GM23338 (cell line): ENCODE results near the gene PLOD2. TPM values are rescaled to one million over a fixed set of nuclear protein-coding genes. Genes with fewer than 3 reads are reported as not detected.

ENCODE experiments used
- ATAC-seq: fragments of 200-7000 bp; cut with Tn5 transposase; 3 replicates; pipeline ENCODE4 v1.9.1; 2020
- DNase-seq: peaks from one replicate; pipeline ENCODE4 v3.0.0-alpha.2; 2015; ENCODE audit warnings: low spot score
- H2AFZ ChIP-seq: fragments of 200-600 bp; sonication (generic); 2 replicates; pipeline ENCODE4 v1.8.0; 2016; ENCODE audit warnings: antibody characterized with exemption, mild to moderate bottlenecking, moderate library complexity
- H3F3A ChIP-seq: fragments of 200-600 bp; sonication (generic); replicated peaks from 2 replicates; pipeline ENCODE4 v1.8.0; 2017; ENCODE audit warnings: antibody characterized with exemption, mixed run types, low read depth
- H3K27ac ChIP-seq: fragments of 200-600 bp; sonication (generic); 2 replicates; pipeline ENCODE4 v1.6.1; 2016; ENCODE audit warnings: low read depth
- H3K27me3 ChIP-seq: fragments of 200-600 bp; sonication (generic); 2 replicates; pipeline ENCODE4 v1.8.0; 2016; ENCODE audit warnings: mild to moderate bottlenecking, mixed run types, moderate library complexity; ENCODE audit not compliant: insufficient read depth
- H3K36me3 ChIP-seq: fragments of 200-600 bp; sonication (generic); 2 replicates; pipeline ENCODE4 v1.8.0; 2016; ENCODE audit warnings: mild to moderate bottlenecking; ENCODE audit not compliant: insufficient read depth
- H3K4me1 ChIP-seq: fragments of 200-600 bp; sonication (generic); 2 replicates; pipeline ENCODE4 v1.8.0; 2016; ENCODE audit warnings: mild to moderate bottlenecking, moderate library complexity; ENCODE audit not compliant: insufficient read depth
- H3K4me2 ChIP-seq: fragments of 200-600 bp; sonication (generic); 2 replicates; pipeline ENCODE4 v1.7.1; 2017; ENCODE audit warnings: mixed run types
- H3K4me3 ChIP-seq: fragments of 200-600 bp; sonication (generic); 2 replicates; pipeline ENCODE4 v1.6.1; 2016; ENCODE audit warnings: mixed run types
- H3K79me2 ChIP-seq: fragments of 200-600 bp; sonication (generic); replicated peaks from 2 replicates; pipeline ENCODE4 v1.8.0; 2017; ENCODE audit warnings: mild to moderate bottlenecking; ENCODE audit not compliant: insufficient read depth
- H3K9me2 ChIP-seq: fragments of 200-600 bp; sonication (generic); 2 replicates; pipeline ENCODE4 v1.8.0; 2017; ENCODE audit not compliant: insufficient read depth
- H4K20me1 ChIP-seq: fragments of 200-600 bp; sonication (generic); replicated peaks from 2 replicates; pipeline ENCODE4 v1.8.0; 2017; ENCODE audit warnings: mild to moderate bottlenecking; ENCODE audit not compliant: insufficient read depth
- H3K27ac Mint-ChIP-seq: 2 replicates; pipeline ENCODE4 v1.8.0; 2020; ENCODE audit warnings: inconsistent platforms, mild to moderate bottlenecking, moderate library complexity, mixed read lengths
- H3K27me3 Mint-ChIP-seq: 3 replicates; pipeline ENCODE4 v1.8.0; 2022; ENCODE audit warnings: low read depth, mild to moderate bottlenecking, moderate library complexity, mixed read lengths, inconsistent platforms; ENCODE audit not compliant: insufficient read depth, poor library complexity
- H3K36me3 Mint-ChIP-seq: 3 replicates; pipeline ENCODE4 v1.8.0; 2021; ENCODE audit warnings: low read depth, mild to moderate bottlenecking, inconsistent platforms, moderate library complexity, mixed read lengths
- H3K4me1 Mint-ChIP-seq: 3 replicates; pipeline ENCODE4 v1.8.0; 2020; ENCODE audit warnings: mild to moderate bottlenecking, inconsistent platforms, mixed read lengths
- H3K4me3 Mint-ChIP-seq: 3 replicates; pipeline ENCODE4 v1.8.0; 2021; ENCODE audit warnings: moderate library complexity, mild to moderate bottlenecking, inconsistent platforms, mixed read lengths
- H3K9me3 Mint-ChIP-seq: 3 replicates; pipeline ENCODE4 v1.8.0; 2020; ENCODE audit warnings: moderate library complexity, mild to moderate bottlenecking, inconsistent platforms, mixed read lengths
- EZH2 ChIP-seq: fragments of 200-600 bp; sonication (generic); IDR thresholded peaks from one replicate; pipeline ENCODE4 v1.8.0; 2017; ENCODE audit warnings: antibody characterized with exemption, mild to moderate bottlenecking, low read depth; ENCODE audit not compliant: unreplicated experiment
- EZH2phosphoT487 ChIP-seq: fragments of 200-600 bp; sonication (generic); IDR thresholded peaks from one replicate; pipeline ENCODE4 v1.8.1; 2018; ENCODE audit warnings: antibody characterized with exemption; ENCODE audit not compliant: unreplicated experiment
- JUNB ChIP-seq: IDR thresholded peaks from one replicate; pipeline ENCODE4 v1.6.1; 2016; ENCODE audit warnings: antibody characterized with exemption; ENCODE audit not compliant: unreplicated experiment
- NANOG ChIP-seq: IDR thresholded peaks from 2 replicates; pipeline ENCODE4 v1.6.1; 2016; ENCODE audit warnings: antibody characterized with exemption, borderline replicate concordance
- POLR2AphosphoS5 ChIP-seq: IDR thresholded peaks from 2 replicates; pipeline ENCODE4 v1.6.1; 2016; ENCODE audit warnings: antibody characterized with exemption, low read depth
- STAT1 ChIP-seq: IDR thresholded peaks from one replicate; pipeline ENCODE4 v1.6.1; 2016; ENCODE audit warnings: antibody characterized with exemption; ENCODE audit not compliant: unreplicated experiment
- ZNF114 ChIP-seq: fragments of 250-450 bp; sonication (Bioruptor Pico); IDR thresholded peaks from 2 replicates; pipeline ENCODE4 v1.5.0; 2020; ENCODE audit warnings: mild to moderate bottlenecking, moderate library complexity
- ZNF331 ChIP-seq: fragments of 250-450 bp; sonication (Bioruptor Pico); IDR thresholded peaks from 2 replicates; pipeline ENCODE4 v1.5.0; 2020; ENCODE audit warnings: low read depth, mild to moderate bottlenecking, moderate library complexity
- polyA plus RNA-seq: library from polyadenylated mRNA; unstranded; fragments of >200 nt; fragmentation: Nextera tagmentation; extraction: Ambion mirVana; gene quantifications from 2 replicates; pipeline ENCODE4 v1.2.1, GENCODE V29; 2016
- total RNA-seq: library from RNA; depleted of rRNA; stranded (reverse); fragments of >200 nt; shearing (Covaris generic); gene quantifications from 2 replicates; pipeline ENCODE4 v1.2.3, GENCODE V29; 2014
- TF ChIP-seq, protein P1 (sequence below): IDR thresholded peaks from one replicate; pipeline ENCODE4 v1.6.1; 2018; ENCODE audit warnings: antibody characterized with exemption; ENCODE audit not compliant: unreplicated experiment
- TF ChIP-seq, protein P2 (sequence below), 2 experiments: fragments of 200-600 bp in 1 of 2; sonication (generic) in 1 of 2; conservative IDR thresholded peaks; 2 replicates each; pipeline versions ENCODE4 v1.5.1 to v1.6.1; 2016 to 2017; ENCODE audit warnings: antibody characterized with exemption in 2 of 2, low read depth in 2 of 2, mild to moderate bottlenecking in 2 of 2, moderate library complexity in 1 of 2

PLOD2 gene
- total and polyA plus RNA-seq, 2 experiments from 2014 or later = 26.7 to 30.5 TPM

DNA sequence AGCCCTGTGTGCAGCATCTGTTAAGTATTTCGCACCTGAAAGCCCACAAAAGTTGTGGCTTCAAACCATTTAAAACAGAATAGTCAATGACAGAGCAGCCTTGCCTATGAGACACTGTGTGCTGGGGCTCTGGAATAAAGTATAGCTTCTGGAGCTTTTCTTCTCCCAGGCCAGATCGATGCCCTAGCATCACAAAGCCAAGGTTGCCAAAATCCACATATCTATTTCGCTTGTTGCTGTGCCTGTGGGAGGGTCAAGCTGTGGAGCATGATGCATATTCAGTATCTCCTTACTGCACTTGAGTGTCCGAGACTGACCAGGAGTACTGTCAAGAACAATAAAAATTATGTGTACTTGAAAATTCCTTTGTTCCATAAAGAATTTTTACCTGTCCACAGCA lies 7.6 kb downstream of the PLOD2 start (continued):
- TF ChIP-seq STAT1 (no peak), ZNF331 (CRISPR knock-in tag) (no peak), EZH2phosphoT487 (no peak), NANOG (no peak), POLR2AphosphoS5 (no peak), ZNF114 (CRISPR knock-in tag) (no peak), JUNB (no peak)
- TF ChIP-seq, protein P1, sequence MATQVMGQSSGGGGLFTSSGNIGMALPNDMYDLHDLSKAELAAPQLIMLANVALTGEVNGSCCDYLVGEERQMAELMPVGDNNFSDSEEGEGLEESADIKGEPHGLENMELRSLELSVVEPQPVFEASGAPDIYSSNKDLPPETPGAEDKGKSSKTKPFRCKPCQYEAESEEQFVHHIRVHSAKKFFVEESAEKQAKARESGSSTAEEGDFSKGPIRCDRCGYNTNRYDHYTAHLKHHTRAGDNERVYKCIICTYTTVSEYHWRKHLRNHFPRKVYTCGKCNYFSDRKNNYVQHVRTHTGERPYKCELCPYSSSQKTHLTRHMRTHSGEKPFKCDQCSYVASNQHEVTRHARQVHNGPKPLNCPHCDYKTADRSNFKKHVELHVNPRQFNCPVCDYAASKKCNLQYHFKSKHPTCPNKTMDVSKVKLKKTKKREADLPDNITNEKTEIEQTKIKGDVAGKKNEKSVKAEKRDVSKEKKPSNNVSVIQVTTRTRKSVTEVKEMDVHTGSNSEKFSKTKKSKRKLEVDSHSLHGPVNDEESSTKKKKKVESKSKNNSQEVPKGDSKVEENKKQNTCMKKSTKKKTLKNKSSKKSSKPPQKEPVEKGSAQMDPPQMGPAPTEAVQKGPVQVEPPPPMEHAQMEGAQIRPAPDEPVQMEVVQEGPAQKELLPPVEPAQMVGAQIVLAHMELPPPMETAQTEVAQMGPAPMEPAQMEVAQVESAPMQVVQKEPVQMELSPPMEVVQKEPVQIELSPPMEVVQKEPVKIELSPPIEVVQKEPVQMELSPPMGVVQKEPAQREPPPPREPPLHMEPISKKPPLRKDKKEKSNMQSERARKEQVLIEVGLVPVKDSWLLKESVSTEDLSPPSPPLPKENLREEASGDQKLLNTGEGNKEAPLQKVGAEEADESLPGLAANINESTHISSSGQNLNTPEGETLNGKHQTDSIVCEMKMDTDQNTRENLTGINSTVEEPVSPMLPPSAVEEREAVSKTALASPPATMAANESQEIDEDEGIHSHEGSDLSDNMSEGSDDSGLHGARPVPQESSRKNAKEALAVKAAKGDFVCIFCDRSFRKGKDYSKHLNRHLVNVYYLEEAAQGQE = no peak

DNA sequence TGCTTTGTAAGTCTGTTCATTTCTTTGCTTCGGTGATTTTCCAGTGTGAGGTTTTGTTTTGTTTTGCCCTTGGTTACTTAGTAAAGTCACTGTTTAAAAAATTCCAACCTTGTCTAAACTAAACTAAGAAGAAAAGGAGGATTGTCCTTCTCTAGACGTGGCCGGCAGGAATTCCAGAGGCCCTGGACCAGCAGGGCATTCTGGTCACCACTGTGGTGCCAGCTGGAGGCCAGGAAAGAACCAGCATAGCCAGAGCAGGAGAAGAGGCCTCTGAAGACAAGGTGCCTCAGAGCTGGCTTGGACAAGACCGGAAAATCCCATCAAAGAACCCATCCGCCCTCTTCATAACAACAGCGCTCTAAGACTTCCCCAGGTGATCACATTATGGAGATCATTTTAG lies 8.2 kb downstream of the PLOD2 start:
- Mint-ChIP-seq H3K4me3 (no peak overlapping the region), H3K4me1 (peaks cover 38% of the 10 kb centered on the region), H3K36me3 (peaks cover 4% of the 10 kb centered on the region; the same call in 2 of the 3 replicates), H3K9me3 (no peaks in the 10 kb centered on the region), H3K27ac (peak overlapping the region; percentile 78), H3K27me3 (no peaks in the 10 kb centered on the region)
- Histone ChIP-seq H3K27me3 (no peaks in the 10 kb centered on the region), H4K20me1 (no peaks in the 10 kb centered on the region; the same call in 1 of the 2 replicates), H3K79me2 (peaks cover 85% of the 10 kb centered on the region), H3K27ac (0 out of 2 replicates have a peak overlapping the region, but pooled peaks have one; percentile 20), H3F3A (no peaks in the 10 kb centered on the region), H3K4me3 (no peak overlapping the region), H3K36me3 (no peaks in the 10 kb centered on the region), H3K9me2 (no peaks in the 10 kb centered on the region), H2AFZ (no peak overlapping the region), H3K4me1 (peaks cover 16% of the 10 kb centered on the region), H3K4me2 (peak overlapping the region; percentile 41; the same call in 1 of the 2 replicates)
- DNase-seq (peak; percentile 16), ATAC-seq (peak; percentile 66)
- TF ChIP-seq ZNF114 (CRISPR knock-in tag) (no peak), NANOG (no peak), JUNB (no peak), STAT1 (no peak), EZH2 (no peak), ZNF331 (CRISPR knock-in tag) (no peak), POLR2AphosphoS5 (no peak)
- TF ChIP-seq, protein P2, sequence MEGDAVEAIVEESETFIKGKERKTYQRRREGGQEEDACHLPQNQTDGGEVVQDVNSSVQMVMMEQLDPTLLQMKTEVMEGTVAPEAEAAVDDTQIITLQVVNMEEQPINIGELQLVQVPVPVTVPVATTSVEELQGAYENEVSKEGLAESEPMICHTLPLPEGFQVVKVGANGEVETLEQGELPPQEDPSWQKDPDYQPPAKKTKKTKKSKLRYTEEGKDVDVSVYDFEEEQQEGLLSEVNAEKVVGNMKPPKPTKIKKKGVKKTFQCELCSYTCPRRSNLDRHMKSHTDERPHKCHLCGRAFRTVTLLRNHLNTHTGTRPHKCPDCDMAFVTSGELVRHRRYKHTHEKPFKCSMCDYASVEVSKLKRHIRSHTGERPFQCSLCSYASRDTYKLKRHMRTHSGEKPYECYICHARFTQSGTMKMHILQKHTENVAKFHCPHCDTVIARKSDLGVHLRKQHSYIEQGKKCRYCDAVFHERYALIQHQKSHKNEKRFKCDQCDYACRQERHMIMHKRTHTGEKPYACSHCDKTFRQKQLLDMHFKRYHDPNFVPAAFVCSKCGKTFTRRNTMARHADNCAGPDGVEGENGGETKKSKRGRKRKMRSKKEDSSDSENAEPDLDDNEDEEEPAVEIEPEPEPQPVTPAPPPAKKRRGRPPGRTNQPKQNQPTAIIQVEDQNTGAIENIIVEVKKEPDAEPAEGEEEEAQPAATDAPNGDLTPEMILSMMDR (conservative IDR thresholded peaks at IDR 0.05; ENCODE audit: low read depth in 2 of 2) = no peak
- TF ChIP-seq, protein P1 = no peak
